GM12878 (cell line): Measurements from ENCODE around the gene TYK2. TPM values are rescaled to one million over a fixed set of nuclear protein-coding genes. Genes with fewer than 3 reads are reported as not detected.

ENCODE experiments used
- ATAC-seq: fragments of 200-7000 bp; cut with Tn5 transposase; 3 replicates; pipeline ENCODE4 v1.9.1; 2020; ENCODE audit warnings: mild to moderate bottlenecking, moderate library complexity
- BruUV-seq: library from RNA; stranded (reverse); fragments of 400-500 nt; replicated peaks from 2 replicates; lab custom pipeline; 2021; lab: Mats Ljungman, UMichigan
- CTCF ChIA-PET: fragments of 300-600 bp; sonication (Branson Sonifier 250); formaldehyde crosslinking; extraction: SDS; loops from one replicate; lab custom pipeline; 2021; ENCODE audit warnings: inconsistent platforms; lab: Yijun Ruan, JAX
- POLR2A ChIA-PET: fragments of 350-600 bp; formaldehyde crosslinking; extraction: SDS; loops from one replicate; lab custom pipeline; 2021; ENCODE audit warnings: inconsistent platforms; lab: Charles Lee
- RAD21 ChIA-PET: fragments of 300-600 bp; sonication (Branson Sonifier 250); formaldehyde crosslinking; loops from one replicate; lab custom pipeline; 2023; ENCODE audit warnings: antibody characterized with exemption; ENCODE audit not compliant: unreplicated experiment; lab: Charles Lee
- SMC1A ChIA-PET: fragments of 300-600 bp; sonication (Branson Sonifier 250); formaldehyde crosslinking; loops from one replicate; lab custom pipeline; 2023; ENCODE audit not compliant: unreplicated experiment, uncharacterized antibody; lab: Charles Lee
- DNase-seq: peaks from one replicate; pipeline ENCODE4 v3.0.0-alpha.2; 2011; ENCODE audit warnings: low read depth, low spot score
- FAIRE-seq: peaks from 3 replicates; lab custom pipeline; 2011; peaks lifted over from hg19 to GRCh38; lab: Jason Lieb, UNC
- H2AFZ ChIP-seq: 2 replicates; pipeline ENCODE4 v1.6.0; 2011; ENCODE audit warnings: low read depth, low read length, control low read depth; ENCODE audit not compliant: control insufficient read depth
- H3K27ac ChIP-seq: 2 replicates; pipeline ENCODE4 v1.5.1; 2011; ENCODE audit warnings: control low read depth; ENCODE audit not compliant: control insufficient read depth, insufficient read depth
- H3K27me3 ChIP-seq, 2 experiments: replicated peaks in 1 of 2; 2 replicates each; pipeline versions ENCODE4 v1.6.0 to v1.6.1; 2011; ENCODE audit warnings: low read length in 1 of 2; ENCODE audit not compliant: control insufficient read depth in 2 of 2, insufficient read depth in 2 of 2
- H3K36me3 ChIP-seq, 2 experiments: 2 replicates each; pipeline ENCODE4 v1.5.1; 2011; ENCODE audit warnings: low read length in 1 of 2; ENCODE audit not compliant: control insufficient read depth in 2 of 2, insufficient read depth in 2 of 2
- H3K4me1 ChIP-seq: 2 replicates; pipeline ENCODE4 v1.6.1; 2011; ENCODE audit warnings: mild to moderate bottlenecking, low read length, moderate library complexity, mixed read lengths; ENCODE audit not compliant: control insufficient read depth, insufficient read depth
- H3K4me2 ChIP-seq: 2 replicates; pipeline ENCODE4 v1.6.0; 2011; ENCODE audit warnings: control low read depth; ENCODE audit not compliant: control insufficient read depth, insufficient read depth
- H3K4me3 ChIP-seq: fragments of 200-600 bp; sonication (generic); 2 replicates; pipeline ENCODE4 v1.5.1; 2016
- H3K79me2 ChIP-seq: 2 replicates; pipeline ENCODE4 v1.6.0; 2011; ENCODE audit warnings: low read length; ENCODE audit not compliant: control insufficient read depth, insufficient read depth
- H3K9ac ChIP-seq: 2 replicates; pipeline ENCODE4 v1.8.0; 2011; ENCODE audit warnings: low read length, control low read depth, mixed read lengths; ENCODE audit not compliant: control insufficient read depth, insufficient read depth
- H3K9me3 ChIP-seq: replicated peaks from 3 replicates; pipeline ENCODE4 v1.5.1; 2011; ENCODE audit warnings: mild to moderate bottlenecking, low read length; ENCODE audit not compliant: control insufficient read depth, insufficient read depth
- H4K20me1 ChIP-seq: 2 replicates; pipeline ENCODE4 v1.6.0; 2011; ENCODE audit not compliant: control insufficient read depth, insufficient read depth
- CREB1 ChIP-seq: IDR thresholded peaks from 2 replicates; pipeline ENCODE4 v1.6.1; 2012; ENCODE audit warnings: low read depth, mild to moderate bottlenecking, inconsistent platforms
- LARP7 ChIP-seq: fragments of 450-650 bp; IDR thresholded peaks from 2 replicates; pipeline ENCODE4 v1.6.1; 2017; ENCODE audit warnings: mild to moderate bottlenecking
- PAX5 ChIP-seq: IDR thresholded peaks from 2 replicates; pipeline ENCODE4 v1.6.1; 2011; ENCODE audit warnings: low read depth, low read length, borderline replicate concordance
- POU2F2 ChIP-seq: IDR thresholded peaks from 3 replicates; pipeline ENCODE4 v1.6.1; 2011; ENCODE audit warnings: low read depth, mild to moderate bottlenecking, low read length, borderline replicate concordance
- SP1 ChIP-seq: IDR thresholded peaks from one replicate; pipeline ENCODE4 v1.6.1; 2011; ENCODE audit warnings: low read depth, low read length
- SREBF2 ChIP-seq: IDR thresholded peaks from 2 replicates; pipeline ENCODE4 v1.6.1; 2012; ENCODE audit warnings: mild to moderate bottlenecking, low read length
- TBL1XR1 ChIP-seq: IDR thresholded peaks from 2 replicates; pipeline ENCODE4 v1.6.1; 2012; ENCODE audit warnings: low read depth, low read length, improper control_type of control experiment
- WGBS: methylation state at CpG from one replicate; pipeline ENCODE4 v1.1.6; 2016; ENCODE audit warnings: low lambda C conversion rate; ENCODE audit not compliant: insufficient replicate concordance, insufficient coverage; ENCODE audit errors: missing lambda C conversion rate; 5-methylcytosine and 5-hydroxymethylcytosine counted together
- in situ Hi-C: fragments of 300-500 bp; cut with MboI; formaldehyde crosslinking; loops from 9 replicates; pipeline ENCODE4 v1.14.3; 2018; ENCODE audit warnings: mixed read lengths
- intact Hi-C: fragments of 100-400 bp; cut with micrococcal nuclease; formaldehyde crosslinking; loops from one replicate; pipeline ENCODE4 v1.14.2; 2022; ENCODE audit not compliant: unreplicated experiment
- polyA plus RNA-seq, 11 experiments: library from polyadenylated mRNA; depleted of rRNA in 4 of 11; unstranded in 6 of 11; stranded (reverse) in 5 of 11; fragments of >200 nt; fragmentation: Nextera tagmentation in 4 of 11; fragmentation: Illumina TruSeq in 1 of 11; extraction: Ambion mirVana in 4 of 11; extraction: Trizol in 1 of 11; gene quantifications; 1 replicate in 1 of 11; 2 replicates in 10 of 11; pipeline versions ENCODE4 v1.2.1 to v1.2.3, GENCODE V29; 2011 to 2016; ENCODE audit warnings: inconsistent platforms in 2 of 11, missing spikeins in 2 of 11, low read depth in 1 of 11
- total RNA-seq, 4 experiments: library from RNA; depleted of rRNA in 3 of 4; stranded (reverse); fragments of >200 nt in 3 of 4; fragmentation: Illumina TruSeq in 1 of 4; extraction: Trizol in 1 of 4; gene quantifications; 2 replicates each; pipeline versions ENCODE4 v1.2.1 to v1.2.3, GENCODE V29; 2013 to 2021

The TYK2 gene
- total and polyA plus RNA-seq, 10 of the 15 experiments (the other 5 are each of a cell fraction or from before 2014, with no cell fraction given) = 36.4 to 364 (median 179) TPM

GRCh38 chr19:10325732-10326131, 54.6 kb downstream of the TYK2 start:
- ChIA-PET CTCF (interaction anchor here (1.6 kb wide), 1 partner anchor 67 kb away, joined by 3 read pairs; no protein-coding TSS in a partner anchor), SMC1A (interaction anchor here (1.1 kb wide), 1 partner anchor 16 kb away, joined by 3 read pairs; no protein-coding TSS in a partner anchor), POLR2A (interaction anchor here (1.2 kb wide), 1 partner anchor 12 kb away, joined by 4 read pairs; no protein-coding TSS in a partner anchor)
- WGBS = 97% methylated on average over 8 of the region's 8 CpGs
- no TSS peak for BruUV-seq
- no peak overlapping the region for H3K27ac ChIP-seq
- no peak overlapping the region for H2AFZ ChIP-seq
- no peaks in the 10 kb centered on the region for H3K9me3 ChIP-seq
- in situ Hi-C loops = no loop called here
- H3K4me2 ChIP-seq = no peak overlapping the region
- DNase-seq (no peak), ATAC-seq (no peak)
- peaks cover 5% of the 10 kb centered on the region for H3K79me2 ChIP-seq
- peaks cover 22 to 58% of the 10 kb centered on the region in 2 experiments for H3K36me3 ChIP-seq
- no peaks in the 10 kb centered on the region for H3K27me3 ChIP-seq
- TF ChIP-seq SP1 = no peak
- no peak for TF ChIP-seq TBL1XR1
- TF ChIP-seq SREBF2 = no peak
- no peak for TF ChIP-seq PAX5
- no peak for TF ChIP-seq LARP7
- TF ChIP-seq CREB1 = no peak
- TF ChIP-seq POU2F2 = no peak
- TF ChIP-seq, all 136 proteins: peak for 0
- Histone ChIP-seq H4K20me1 (no peaks in the 10 kb centered on the region), H3K4me3 (no peak overlapping the region), H3K4me1 (no peaks in the 10 kb centered on the region), H3K9ac (no peak overlapping the region)
- no peak for FAIRE-seq
- RAD21 ChIA-PET = interaction anchor here (0.5 kb wide), 1 partner anchor 377 kb away, joined by 4 read pairs; no protein-coding TSS in a partner anchor
- intact Hi-C loops = no loop called here
